ENCODE measurements around the gene TAGAP.
"Not testable (repeated sequence)": the region's sequence is repeated elsewhere in the genome, so short reads cannot be mapped to it uniquely, and the experiment has no call there.

The TAGAP gene

GRCh38 chr6:159043251-159043650 lies 1.5 kb downstream of the TAGAP start:
- DNase-seq, result no peak

- DNase-seq, result no peak
These were observed 2.0 kb downstream of the TAGAP start for GRCh38 chr6:159042826-159043181.

- peak; percentile 64 for DNase-seq
These were observed 2.6 kb downstream of the TAGAP start for GRCh38 chr6:159042003-159042825.

- DNase-seq, result no peak
These were observed 3.6 kb downstream of the TAGAP start for GRCh38 chr6:159041181-159041580.

- no peak for DNase-seq
These were observed 4.9 kb downstream of the TAGAP start for GRCh38 chr6:159039885-159040258.

GRCh38 chr6:159038914-159039884 lies 5.6 kb downstream of the TAGAP start:
- DNase-seq, result no peak

- DNase-seq, result not testable (repeated sequence)
These were observed 6.5 kb downstream of the TAGAP start for GRCh38 chr6:159038318-159038717.

GRCh38 chr6:159037756-159038290 lies 7.0 kb downstream of the TAGAP start:
- DNase-seq, result no peak

GRCh38 chr6:159036673-159037072 lies 8.1 kb downstream of the TAGAP start:
- DNase-seq, result no peak

GRCh38 chr6:159035891-159036290 lies 8.9 kb downstream of the TAGAP start:
- no peak for DNase-seq

GRCh38 chr6:159033160-159034049 lies 11.4 kb downstream of the TAGAP start:
- no peak for DNase-seq

GRCh38 chr6:159031846-159032245 lies 12.9 kb downstream of the TAGAP start:
- DNase-seq, result no peak

GRCh38 chr6:159030168-159030567 lies 14.6 kb downstream of the TAGAP start:
- no peak for DNase-seq

- DNase-seq, result not testable (repeated sequence)
These were observed 19.6 kb downstream of the TAGAP start for GRCh38 chr6:159025224-159025623.

- DNase-seq, result no peak
These were observed 20.9 kb downstream of the TAGAP start for GRCh38 chr6:159023893-159024292.

GRCh38 chr6:159020011-159020410 lies 24.8 kb downstream of the TAGAP start:
- no peak for DNase-seq

GRCh38 chr6:159017757-159018559 lies 26.8 kb downstream of the TAGAP start:
- no peak for DNase-seq

GRCh38 chr6:159014406-159014805 lies 30.4 kb downstream of the TAGAP start:
- no peak for DNase-seq

- DNase-seq, result no peak
These were observed 31.6 kb downstream of the TAGAP start for GRCh38 chr6:159013229-159013628.

GRCh38 chr6:159012201-159012600 lies 32.6 kb downstream of the TAGAP start:
- DNase-seq, result no peak

GRCh38 chr6:159010037-159010612 lies 34.7 kb downstream of the TAGAP start:
- not testable (repeated sequence) for DNase-seq
